NCI-H146 (cell line): ENCODE measurements around the gene MCRIP2.

ENCODE experiments used
- DNase-seq: peaks from one replicate; lab custom pipeline; 2025; lab: John Stamatoyannopoulos, UW

The MCRIP2 gene

DNA sequence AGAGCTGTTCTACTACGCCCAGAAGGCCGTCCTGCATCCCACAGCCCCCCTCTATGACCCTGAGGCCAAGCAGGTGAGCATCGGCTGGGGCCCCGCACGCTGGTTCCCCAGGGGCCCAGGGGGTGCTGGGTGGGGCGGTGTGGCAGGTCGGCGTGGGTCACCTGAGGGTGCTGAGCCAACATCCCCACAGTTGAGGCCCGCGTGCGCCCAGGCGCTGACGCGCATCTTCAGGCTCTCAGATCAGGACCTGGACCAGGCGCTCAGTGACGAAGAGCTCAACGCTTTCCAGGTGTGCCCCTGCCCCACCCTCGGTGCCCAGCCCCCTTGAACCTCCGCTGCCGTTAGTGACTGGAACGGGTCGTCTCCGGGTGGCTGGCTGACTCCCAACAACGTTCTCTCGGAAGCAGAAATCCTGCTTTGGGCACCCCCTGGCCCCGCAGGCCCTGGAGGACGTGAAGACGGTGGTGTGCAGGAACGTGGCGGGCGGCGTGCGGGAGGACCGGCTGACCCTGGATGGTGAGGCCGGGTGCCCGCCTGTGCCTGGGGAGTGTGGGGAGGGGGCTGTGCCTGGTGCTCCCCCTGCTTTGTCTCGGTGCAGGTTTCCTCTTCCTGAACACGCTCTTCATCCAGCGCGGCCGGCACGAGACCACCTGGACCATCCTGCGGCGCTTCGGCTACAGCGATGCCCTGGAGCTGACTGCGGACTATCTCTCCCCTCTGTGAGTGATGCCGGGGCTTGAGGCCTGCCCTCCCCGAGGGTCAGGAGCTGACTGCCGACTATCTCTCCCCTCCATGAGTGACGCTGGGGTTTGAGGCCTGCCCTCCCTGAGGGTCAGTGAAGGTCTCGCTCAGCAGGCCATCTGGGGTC, 29.1 kb downstream of the MCRIP2 start:
- no peak for DNase-seq

DNA sequence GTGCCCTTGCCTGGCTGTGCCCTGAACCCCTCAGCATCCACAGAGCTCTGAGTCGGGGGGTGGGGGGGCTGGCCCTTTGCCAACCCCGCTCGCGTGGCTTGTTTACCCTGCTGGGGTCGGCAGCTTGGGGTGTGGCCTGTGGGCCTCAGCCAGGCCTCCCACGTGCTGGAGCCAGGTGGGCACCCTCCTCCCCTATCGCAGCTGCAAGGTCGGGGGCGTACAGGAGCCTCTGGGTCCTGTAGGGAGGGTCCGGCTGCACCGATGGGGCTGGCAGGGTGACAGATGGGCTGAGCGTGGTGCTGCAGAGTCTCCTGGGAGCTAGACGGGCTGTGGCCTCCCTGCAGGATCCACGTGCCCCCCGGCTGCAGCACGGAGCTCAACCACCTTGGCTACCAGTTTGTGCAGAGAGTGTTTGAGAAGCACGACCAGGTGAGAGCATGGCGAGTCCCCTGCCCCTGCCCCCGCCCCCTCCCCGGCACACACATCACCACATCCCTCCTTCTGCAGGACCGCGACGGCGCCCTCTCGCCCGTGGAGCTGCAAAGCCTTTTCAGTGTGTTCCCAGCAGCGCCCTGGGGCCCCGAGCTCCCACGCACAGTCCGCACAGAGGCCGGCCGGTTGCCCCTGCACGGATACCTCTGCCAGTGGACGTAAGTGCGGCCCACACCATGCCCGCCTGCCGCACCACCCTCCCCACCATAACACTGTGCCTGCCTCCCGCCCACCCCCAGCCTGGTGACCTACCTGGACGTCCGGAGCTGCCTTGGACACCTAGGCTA, 29.9 kb downstream of the MCRIP2 start:
- no peak for DNase-seq

GRCh38 chr16:672371-672770, 30.7 kb downstream of the MCRIP2 start:
- no peak for DNase-seq

- no peak for DNase-seq
These were observed 31.2 kb downstream of the MCRIP2 start for GRCh38 chr16:672851-673250.

DNA sequence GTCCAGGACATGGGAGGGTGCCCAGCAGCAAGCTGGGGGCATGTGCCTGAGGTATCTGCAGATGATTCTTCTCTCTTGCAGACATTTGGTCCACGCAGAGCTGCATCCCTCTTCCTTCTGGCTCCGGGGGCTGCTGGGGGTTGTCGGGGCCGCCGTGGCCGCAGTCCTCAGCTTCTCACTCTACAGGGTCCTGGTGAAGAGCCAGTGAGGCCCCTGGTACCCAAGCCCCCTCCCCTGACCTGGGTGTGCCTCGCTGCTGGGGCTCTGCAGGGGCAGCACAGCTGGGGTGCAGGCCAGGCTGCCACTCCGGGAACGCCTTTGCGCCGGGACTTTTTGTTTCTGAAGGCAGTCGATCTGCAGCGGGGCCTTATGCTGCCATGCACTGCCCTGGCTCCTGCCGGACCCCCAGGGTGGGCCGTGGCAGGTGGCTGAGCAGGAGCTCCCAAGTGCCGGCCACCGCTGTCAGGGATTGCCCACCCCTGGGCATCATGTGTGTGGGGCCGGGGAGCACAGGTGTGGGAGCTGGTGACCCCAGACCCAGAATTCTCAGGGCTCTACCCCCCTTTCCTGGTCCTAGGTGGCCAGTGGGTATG, 31.9 kb downstream of the MCRIP2 start:
- DNase-seq, result no peak

DNA sequence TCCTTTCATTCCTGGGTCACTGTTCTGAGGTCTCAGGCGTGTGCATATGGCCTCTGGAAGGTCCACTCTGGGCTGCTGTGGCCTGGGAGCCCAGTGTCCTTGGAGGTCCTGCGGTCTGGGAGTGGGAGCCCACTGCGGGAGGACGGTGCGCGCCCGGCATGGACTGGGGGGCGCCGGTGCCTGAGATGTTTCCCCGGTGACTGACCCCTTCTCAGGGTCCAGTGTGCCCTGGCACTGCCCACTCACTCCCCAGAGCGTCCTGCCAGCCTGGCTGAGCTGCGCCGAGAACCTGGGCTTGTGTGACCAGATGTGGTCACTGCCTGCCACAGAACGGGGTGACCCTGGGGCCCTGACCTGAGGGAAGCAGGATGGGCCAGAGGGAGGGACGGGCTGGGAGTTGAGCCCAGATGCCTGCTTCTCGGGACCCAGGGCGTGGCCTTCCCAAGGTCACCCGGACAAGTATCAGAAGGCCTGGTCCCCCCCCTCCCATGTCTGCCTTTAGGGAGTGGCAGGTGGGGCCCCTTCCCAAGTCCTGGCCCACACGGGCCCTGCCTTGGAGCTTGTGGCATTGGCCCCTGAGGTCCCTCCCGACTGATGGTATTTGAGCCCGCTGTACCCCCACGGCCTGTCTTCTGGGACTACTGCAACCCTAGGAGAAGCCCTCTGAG, 32.7 kb downstream of the MCRIP2 start:
- DNase-seq, result no peak

GRCh38 chr16:674968-675883, 33.6 kb downstream of the MCRIP2 start, which contains the start of gene RHBDL1:
Gene RHBDL1, plus strand, starts transcription at chr16:675671. Its CDS starts 120 bp downstream, at chr16:675791.
- DNase-seq, result peak; percentile 47

- DNase-seq, result no peak
These were observed 34.4 kb downstream of the MCRIP2 start for GRCh38 chr16:675884-676564.

GRCh38 chr16:676565-676902, 34.9 kb downstream of the MCRIP2 start:
- DNase-seq, result no peak

DNA sequence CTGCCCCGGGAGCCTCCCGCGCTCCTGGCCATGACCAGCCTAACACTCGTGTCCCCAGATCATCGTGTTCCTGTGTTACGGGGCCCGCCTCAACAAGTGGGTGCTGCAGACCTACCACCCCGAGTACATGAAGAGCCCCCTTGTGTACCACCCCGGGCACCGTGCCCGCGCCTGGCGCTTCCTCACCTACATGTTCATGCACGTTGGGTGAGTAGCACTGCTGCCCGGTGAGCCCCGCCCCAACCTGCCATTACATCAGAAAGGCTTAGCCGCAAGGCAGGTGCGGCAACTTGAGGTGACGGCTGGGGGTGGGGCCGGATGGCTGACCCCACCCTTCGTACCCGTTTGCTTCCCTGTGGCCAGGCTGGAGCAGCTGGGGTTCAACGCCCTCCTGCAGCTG, 35.3 kb downstream of the MCRIP2 start:
- DNase-seq, result peak; percentile 93

GRCh38 chr16:677316-678190, 35.9 kb downstream of the MCRIP2 start:
- peak; percentile 95 for DNase-seq

GRCh38 chr16:678209-678857, 36.7 kb downstream of the MCRIP2 start:
- DNase-seq, result peak; percentile 55

DNA sequence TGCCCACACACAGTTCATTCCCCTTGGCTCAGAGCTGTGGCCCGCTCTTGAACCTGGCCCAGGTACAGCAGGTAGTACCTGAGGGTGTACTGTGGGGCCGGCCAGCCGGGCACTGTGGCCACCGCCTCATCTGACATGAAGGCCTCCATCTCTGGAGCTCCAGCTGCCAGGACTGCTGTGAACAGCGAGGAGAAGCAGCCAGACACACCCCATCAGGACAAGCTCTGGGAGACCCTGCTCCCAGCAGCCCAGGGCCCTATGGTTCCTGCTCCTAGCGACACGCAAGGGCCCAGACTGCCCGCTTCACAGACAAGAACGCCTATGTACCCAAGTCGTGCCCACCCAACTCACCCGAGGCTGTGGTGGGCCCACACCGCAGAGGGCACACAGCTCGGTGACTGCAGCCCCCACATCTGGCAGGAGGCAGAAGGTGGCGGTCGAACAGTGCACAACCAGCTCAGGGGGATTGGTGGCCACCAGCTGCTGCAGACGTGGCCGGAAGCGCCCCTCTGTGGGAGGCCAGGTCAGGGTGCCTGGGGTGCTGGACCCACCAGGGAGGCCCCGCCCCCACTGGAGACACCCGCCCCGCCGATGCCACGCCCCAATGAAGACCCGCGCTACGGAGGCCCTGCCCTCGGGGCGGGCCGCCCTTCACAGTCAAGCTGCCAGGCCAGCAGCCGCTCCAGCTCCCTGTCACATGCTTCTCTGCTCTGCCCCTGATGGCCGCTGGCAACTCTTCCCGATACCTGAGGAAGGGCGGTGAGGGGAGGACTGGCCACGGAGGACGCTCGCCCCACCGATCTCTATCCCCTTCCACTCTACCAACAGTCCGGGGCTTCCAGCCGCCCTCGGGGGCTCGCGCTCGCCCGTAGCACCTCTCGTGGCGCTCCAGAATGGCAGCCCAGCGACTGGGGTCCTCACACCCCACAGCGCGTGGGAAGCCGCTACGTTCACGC, 37.5 kb downstream of the MCRIP2 start:
- peak; percentile 87 for DNase-seq

GRCh38 chr16:679814-680624, 38.4 kb downstream of the MCRIP2 start, which contains the start of gene STUB1:
Gene STUB1, plus strand, starts transcription at chr16:680410. Its CDS starts 116 bp downstream, at chr16:680526.
- DNase-seq, result peak; percentile 90

DNA sequence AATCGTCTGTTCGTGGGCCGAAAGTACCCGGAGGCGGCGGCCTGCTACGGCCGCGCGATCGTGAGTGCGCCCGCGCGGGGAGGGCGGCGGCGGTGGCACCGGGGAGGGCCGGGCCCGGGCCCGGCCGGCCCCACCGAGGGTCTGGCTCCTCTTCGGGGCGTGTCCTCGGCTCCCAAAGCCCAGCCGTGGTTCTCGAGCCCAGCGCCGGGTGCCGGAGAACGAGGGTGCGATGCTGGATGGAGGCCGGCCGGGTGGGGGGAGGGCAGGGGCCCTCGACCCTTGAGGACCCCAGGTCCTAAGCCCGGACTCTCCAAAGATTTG, 39.0 kb downstream of the MCRIP2 start:
- DNase-seq, result no peak

DNA sequence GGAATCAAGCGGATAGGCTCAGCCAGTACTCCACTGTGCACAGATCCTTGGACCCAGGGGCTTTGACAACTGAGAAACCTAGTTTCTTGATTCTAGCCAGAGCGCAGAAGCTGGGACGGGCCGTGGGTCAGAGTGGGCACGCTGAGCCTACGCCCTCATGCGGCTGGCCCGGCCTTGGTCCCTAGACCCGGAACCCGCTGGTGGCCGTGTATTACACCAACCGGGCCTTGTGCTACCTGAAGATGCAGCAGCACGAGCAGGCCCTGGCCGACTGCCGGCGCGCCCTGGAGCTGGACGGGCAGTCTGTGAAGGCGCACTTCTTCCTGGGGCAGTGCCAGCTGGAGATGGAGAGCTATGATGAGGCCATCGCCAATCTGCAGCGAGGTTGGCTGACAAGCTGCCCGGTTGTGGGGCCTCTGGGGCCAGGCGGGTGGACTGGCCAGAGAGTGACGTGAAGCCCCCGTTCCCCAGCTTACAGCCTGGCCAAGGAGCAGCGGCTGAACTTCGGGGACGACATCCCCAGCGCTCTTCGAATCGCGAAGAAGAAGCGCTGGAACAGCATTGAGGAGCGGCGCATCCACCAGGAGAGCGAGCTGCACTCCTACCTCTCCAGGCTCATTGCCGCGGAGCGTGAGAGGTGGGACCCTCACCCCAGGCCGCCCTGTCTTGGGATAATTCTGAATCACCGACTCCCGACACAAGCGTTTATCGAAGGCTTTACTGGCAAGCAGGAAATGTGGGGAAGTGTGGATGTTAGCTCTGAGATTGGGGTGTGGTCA, 39.5 kb downstream of the MCRIP2 start:
- DNase-seq, result peak; percentile 37
